Measurements from ENCODE around the gene NRP2.

DNA sequence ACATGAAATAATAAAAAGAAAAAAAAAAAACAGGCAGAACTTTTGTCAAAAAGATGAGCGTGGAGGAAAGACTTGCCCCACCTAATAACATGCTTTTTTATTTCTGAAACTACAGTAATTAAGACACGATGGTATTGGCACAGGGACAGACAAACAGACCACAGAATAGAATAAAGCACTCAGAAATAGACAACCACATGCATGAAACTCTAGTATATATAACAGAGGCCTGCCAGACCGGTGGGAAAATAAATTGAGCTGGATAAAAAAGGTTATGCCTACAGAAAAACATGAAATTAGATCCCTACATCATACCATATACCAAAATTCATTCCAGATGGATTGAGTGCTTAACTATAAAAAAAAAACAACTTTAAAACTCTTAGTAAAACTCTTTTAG lies 163.1 kb downstream of the NRP2 start:
- TF ChIP-seq, protein P1, sequence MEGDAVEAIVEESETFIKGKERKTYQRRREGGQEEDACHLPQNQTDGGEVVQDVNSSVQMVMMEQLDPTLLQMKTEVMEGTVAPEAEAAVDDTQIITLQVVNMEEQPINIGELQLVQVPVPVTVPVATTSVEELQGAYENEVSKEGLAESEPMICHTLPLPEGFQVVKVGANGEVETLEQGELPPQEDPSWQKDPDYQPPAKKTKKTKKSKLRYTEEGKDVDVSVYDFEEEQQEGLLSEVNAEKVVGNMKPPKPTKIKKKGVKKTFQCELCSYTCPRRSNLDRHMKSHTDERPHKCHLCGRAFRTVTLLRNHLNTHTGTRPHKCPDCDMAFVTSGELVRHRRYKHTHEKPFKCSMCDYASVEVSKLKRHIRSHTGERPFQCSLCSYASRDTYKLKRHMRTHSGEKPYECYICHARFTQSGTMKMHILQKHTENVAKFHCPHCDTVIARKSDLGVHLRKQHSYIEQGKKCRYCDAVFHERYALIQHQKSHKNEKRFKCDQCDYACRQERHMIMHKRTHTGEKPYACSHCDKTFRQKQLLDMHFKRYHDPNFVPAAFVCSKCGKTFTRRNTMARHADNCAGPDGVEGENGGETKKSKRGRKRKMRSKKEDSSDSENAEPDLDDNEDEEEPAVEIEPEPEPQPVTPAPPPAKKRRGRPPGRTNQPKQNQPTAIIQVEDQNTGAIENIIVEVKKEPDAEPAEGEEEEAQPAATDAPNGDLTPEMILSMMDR (IDR thresholded peaks at IDR 0.05) = no peak
- TF ChIP-seq EP300 (IDR thresholded peaks at IDR 0.05) (no peak), POLR2A (IDR thresholded peaks at IDR 0.05) (no peak)

All from ovary (tissue), 3 donors.